IMR-90 (cell line): ENCODE data around the gene ZNF407.

Source experiments
- CEBPB ChIP-seq: IDR thresholded peaks from 2 replicates; pipeline ENCODE4 v1.6.1; 2012; ENCODE audit warnings: low read depth, low read length, improper control_type of control experiment
- CTCF ChIP-seq: conservative IDR thresholded peaks from 2 replicates; pipeline ENCODE4 v1.5.1; 2012; ENCODE audit warnings: mild to moderate bottlenecking, low read depth, low read length, improper control_type of control experiment
- MAZ ChIP-seq: IDR thresholded peaks from 2 replicates; pipeline ENCODE4 v1.6.1; 2012; ENCODE audit warnings: low read depth, mild to moderate bottlenecking, low read length, improper control_type of control experiment, moderate library complexity, borderline replicate concordance
- POLR2A ChIP-seq: IDR thresholded peaks from 2 replicates; pipeline ENCODE4 v1.6.1; 2012; ENCODE audit warnings: mild to moderate bottlenecking, low read depth, low read length
- RFX5 ChIP-seq: IDR thresholded peaks from 2 replicates; pipeline ENCODE4 v1.8.0; 2012; ENCODE audit warnings: low read depth, mild to moderate bottlenecking, low read length, moderate library complexity

GRCh38 chr18:75003764-75004690 is 406.4 kb downstream of the ZNF407 start:
- TF ChIP-seq CEBPB (no peak), CTCF (no peak), POLR2A (no peak), MAZ (no peak), RFX5 (no peak)
